K562 (cell line): ENCODE results near the gene MTSS2. TPM values are rescaled to one million over a fixed set of nuclear protein-coding genes. Genes with fewer than 3 reads are reported as not detected.

Experiments
- ATAC-seq: fragments of 200-7000 bp; cut with Tn5 transposase; 3 replicates; pipeline ENCODE4 v1.9.1; 2020; ENCODE audit warnings: moderate library complexity
- BruUV-seq: library from RNA; stranded (reverse); fragments of 400-500 nt; replicated peaks from 2 replicates; lab custom pipeline; 2021; lab: Mats Ljungman, UMichigan
- CTCF ChIA-PET: fragments of 300-600 bp; formaldehyde crosslinking; extraction: SDS; loops from one replicate; lab custom pipeline; 2021; ENCODE audit warnings: low intra/inter-chr PET ratio; lab: Yijun Ruan, JAX
- POLR2A ChIA-PET: fragments of 300-600, 350-650 bp; sonication (Branson Sonifier 250); formaldehyde crosslinking; extraction: SDS; loops from one replicate; lab custom pipeline; 2021; ENCODE audit warnings: antibody characterized with exemption, inconsistent platforms; lab: Yijun Ruan, JAX
- DNase-seq, 4 experiments: peaks; one replicate each; pipeline versions ENCODE4 v3.0.0 to v3.0.0-alpha.2; 2011 to 2018; ENCODE audit warnings: low spot score in 3 of 4, mixed read lengths in 3 of 4; ENCODE audit errors: extremely low read depth in 1 of 4
- FAIRE-seq: peaks from 2 replicates; lab custom pipeline; 2011; peaks lifted over from hg19 to GRCh38; lab: Jason Lieb, UNC
- H2AFZ ChIP-seq: 2 replicates; pipeline ENCODE4 v1.6.0; 2011; ENCODE audit warnings: low read depth, low read length, control low read depth, inconsistent platforms
- H3K27ac ChIP-seq: fragments of 200-600 bp; 3 replicates; pipeline ENCODE4 v1.8.0; 2011; ENCODE audit warnings: low read depth, mild to moderate bottlenecking, control low read depth, inconsistent platforms, low read length, moderate library complexity, mixed read lengths; ENCODE audit errors: extremely low read depth
- H3K27me3 ChIP-seq, 2 experiments: fragments of 300-600 bp in 1 of 2; 2 replicates in 1 of 2; 3 replicates in 1 of 2; pipeline versions ENCODE4 v1.6.0 to v1.8.0; 2011; ENCODE audit warnings: inconsistent platforms in 2 of 2, low read length in 2 of 2, mild to moderate bottlenecking in 1 of 2, mixed read lengths in 1 of 2, moderate library complexity in 1 of 2; ENCODE audit not compliant: control insufficient read depth in 2 of 2, insufficient read depth in 2 of 2
- H3K36me3 ChIP-seq: fragments of 300-600 bp; 3 replicates; pipeline ENCODE4 v1.8.0; 2011; ENCODE audit warnings: mild to moderate bottlenecking, low read length, inconsistent platforms; ENCODE audit not compliant: control insufficient read depth, insufficient read depth
- H3K4me1 ChIP-seq, 2 experiments: fragments of 200-600 bp in 1 of 2; replicated peaks in 1 of 2; 2 replicates in 1 of 2; 3 replicates in 1 of 2; pipeline versions ENCODE4 v1.5.1 to v1.8.0; 2011; ENCODE audit warnings: inconsistent platforms in 2 of 2, low read length in 2 of 2, mild to moderate bottlenecking in 1 of 2, mixed read lengths in 1 of 2, moderate library complexity in 1 of 2; ENCODE audit not compliant: control insufficient read depth in 2 of 2, insufficient read depth in 2 of 2
- H3K4me2 ChIP-seq: 2 replicates; pipeline ENCODE4 v1.6.1; 2011; ENCODE audit warnings: low read length, control low read depth, inconsistent platforms, mixed read lengths; ENCODE audit not compliant: insufficient read depth
- H3K4me3 ChIP-seq: fragments of 200-600 bp; sonication (generic), shearing (Covaris generic); 2 replicates; pipeline ENCODE4 v1.5.1; 2016; ENCODE audit warnings: control low read depth, inconsistent platforms
- H3K79me2 ChIP-seq: fragments of 200-600 bp; 3 replicates; pipeline ENCODE4 v1.8.0; 2011; ENCODE audit warnings: low read length, inconsistent platforms; ENCODE audit not compliant: control insufficient read depth, insufficient read depth
- H3K9ac ChIP-seq, 2 experiments: 2 replicates each; pipeline versions ENCODE4 v1.6.0 to v1.6.1; 2011; ENCODE audit warnings: low read depth in 2 of 2, low read length in 2 of 2, control low read depth in 1 of 2, inconsistent platforms in 1 of 2, mild to moderate bottlenecking in 1 of 2, mixed read lengths in 1 of 2; ENCODE audit not compliant: insufficient read depth in 1 of 2
- H3K9me1 ChIP-seq: one replicate; pipeline ENCODE4 v1.6.0; 2011; ENCODE audit warnings: inconsistent platforms, mild to moderate bottlenecking, low read length, moderate library complexity; ENCODE audit not compliant: control insufficient read depth, insufficient read depth
- H3K9me3 ChIP-seq: replicated peaks from 2 replicates; pipeline ENCODE4 v1.5.1; 2011; ENCODE audit warnings: low read depth, low read length, inconsistent platforms; ENCODE audit not compliant: control insufficient read depth, insufficient read depth
- H4K20me1 ChIP-seq: replicated peaks from 2 replicates; pipeline ENCODE4 v1.6.1; 2011; ENCODE audit warnings: low read length, inconsistent platforms, mixed read lengths; ENCODE audit not compliant: control insufficient read depth, insufficient read depth
- AFF1 ChIP-seq, 2 experiments: fragments of 450-650 bp; IDR thresholded peaks; 2 replicates each; pipeline ENCODE4 v1.6.1; 2018; ENCODE audit warnings: mild to moderate bottlenecking in 2 of 2, low read depth in 1 of 2; ENCODE audit not compliant: partially characterized antibody in 2 of 2
- ELF1 ChIP-seq: fragments of 200-800 bp; sonication (Bioruptor generic); IDR thresholded peaks from 2 replicates; pipeline ENCODE4 v1.6.1; 2016; ENCODE audit warnings: missing genetic modification characterization, missing compliant biosample characterization
- HLTF ChIP-seq: fragments of 450-650 bp; IDR thresholded peaks from 2 replicates; pipeline ENCODE4 v1.6.1; 2016
- MEF2D ChIP-seq: conservative IDR thresholded peaks from 2 replicates; pipeline ENCODE4 v1.6.1; 2016; ENCODE audit warnings: low read depth, missing genetic modification characterization, missing compliant biosample characterization
- NBN ChIP-seq: fragments of 450-650 bp; IDR thresholded peaks from 2 replicates; pipeline ENCODE4 v1.6.1; 2016; ENCODE audit warnings: low read depth, mild to moderate bottlenecking
- NEUROD1 ChIP-seq: fragments of 150-350 bp; IDR thresholded peaks from 2 replicates; pipeline ENCODE4 v1.6.1; 2014; ENCODE audit warnings: borderline replicate concordance, low read length, low read depth; ENCODE audit not compliant: partially characterized antibody
- SNRNP70 ChIP-seq: fragments of 200-400 bp; formaldehyde crosslinking; optimal IDR thresholded peaks from 2 replicates; pipeline ENCODE3; 2017; ENCODE audit warnings: low read depth, low read length
- SRF ChIP-seq, 2 experiments: fragments of 250-450, 450-650 bp in 1 of 2; sonication (Bioruptor Pico) in 1 of 2; sonication (generic) in 1 of 2; formaldehyde crosslinking; IDR thresholded peaks; 2 replicates each; pipeline versions ENCODE4 v1.5.0 to v1.5.1; 2020 to 2022; ENCODE audit warnings: mild to moderate bottlenecking in 1 of 2, missing genetic modification reagents in 1 of 2
- VEZF1 ChIP-seq: fragments of 200-800 bp; sonication (Bioruptor generic); IDR thresholded peaks from 2 replicates; pipeline ENCODE4 v1.6.1; 2017; ENCODE audit warnings: missing genetic modification characterization, missing compliant biosample characterization
- ZNF133 ChIP-seq: fragments of 250-450 bp; sonication (Bioruptor Pico); IDR thresholded peaks from 2 replicates; pipeline ENCODE4 v1.4.0; 2020; ENCODE audit warnings: mild to moderate bottlenecking
- WGBS: fragments of 100-300 bp; shearing (Covaris generic); methylation state at CpG from one replicate; pipeline ENCODE4 v1.1.6; 2016; ENCODE audit warnings: low coverage, mixed read lengths; ENCODE audit not compliant: insufficient coverage; ENCODE audit errors: missing lambda C conversion rate; 5-methylcytosine and 5-hydroxymethylcytosine counted together
- in situ Hi-C: fragments of 300-500 bp; cut with MboI; formaldehyde crosslinking; loops from 4 replicates; pipeline ENCODE4 v1.15.0; 2018; ENCODE audit warnings: inconsistent platforms, mixed read lengths
- intact Hi-C: fragments of 100-400 bp; cut with micrococcal nuclease; formaldehyde crosslinking; loops from 2 replicates; pipeline ENCODE4 v1.14.2; 2022
- polyA plus RNA-seq, 8 experiments: library from polyadenylated mRNA; depleted of rRNA in 4 of 8; stranded (reverse) in 5 of 8; unstranded in 3 of 8; fragments of >200 nt; fragmentation: Nextera tagmentation in 2 of 8; fragmentation: Illumina TruSeq in 1 of 8; extraction: Ambion mirVana in 2 of 8; extraction: Trizol in 1 of 8; gene quantifications; 2 replicates each; pipeline versions ENCODE4 v1.2.1 to v1.2.3, GENCODE V29; 2011 to 2014; ENCODE audit warnings: inconsistent platforms in 1 of 8, missing spikeins in 1 of 8
- total RNA-seq, 7 experiments: library from RNA; depleted of rRNA in 6 of 7; stranded (reverse); fragments of >200 nt in 6 of 7; fragmentation: Illumina TruSeq in 2 of 7; extraction: Trizol in 2 of 7; gene quantifications; 2 replicates each; pipeline versions ENCODE4 v1.2.1 to v1.2.3, GENCODE V29; 2011 to 2021; ENCODE audit warnings: low replicate concordance in 1 of 7
- TF ChIP-seq, protein P1 (sequence below), 3 experiments: IDR thresholded peaks in 2 of 3; conservative IDR thresholded peaks in 1 of 3; 2 replicates each; pipeline ENCODE4 v1.5.1; 2011 to 2012; ENCODE audit warnings: low read length in 3 of 3, mild to moderate bottlenecking in 3 of 3, control low read depth in 2 of 3, improper control_type of control experiment in 1 of 3, inconsistent platforms in 1 of 3, low read depth in 1 of 3, mixed read lengths in 1 of 3, moderate library complexity in 1 of 3; ENCODE audit not compliant: insufficient read depth in 2 of 3

The MTSS2 gene
- total and polyA plus RNA-seq, 9 of the 15 experiments (the other 6 are each of a cell fraction or from before 2014, with no cell fraction given) = 0.11 to 60.3 (median 16.9) TPM

- peak overlapping the region; percentile 7 for H3K4me3 ChIP-seq
- intact Hi-C loops = loop anchor here (2.0 to 10.0 kb wide), 4 partner anchors 77 to 277 kb away; partner anchors contain the start of genes COG4 and SF3B3
- H3K27me3 ChIP-seq = peaks cover 0 to 4% of the 10 kb centered on the region in 2 experiments; a peak in 1 of 5 replicates
- peak overlapping the region; percentile 47 to 84; a peak in 3 of 4 replicates for H3K9ac ChIP-seq
- no TSS peak for BruUV-seq
- DNase-seq (peak; percentile 75 to 91 (median 81)), FAIRE-seq (peak; percentile 97), ATAC-seq (peak; percentile 93)
- ChIA-PET CTCF (interaction anchor here (1.0 kb wide), 1 partner anchor 402 kb away, joined by 3 read pairs; the partner anchor contains the start of gene EXOSC6), POLR2A (interaction anchor here (1.0 to 1.9 kb wide), 4 partner anchors 12 to 125 kb away, joined by 3 to 5 read pairs (median 4); no protein-coding TSS in a partner anchor)
- H4K20me1 ChIP-seq = no peaks in the 10 kb centered on the region
- in situ Hi-C loops = no loop called here
- H3K36me3 ChIP-seq = no peaks in the 10 kb centered on the region
- WGBS = 29% methylated on average over 32 of the region's 35 CpGs
- H3K4me2 ChIP-seq = peak overlapping the region; percentile 74
- H2AFZ ChIP-seq = peak overlapping the region; percentile 86
- H3K9me3 ChIP-seq = no peaks in the 10 kb centered on the region
- H3K27ac ChIP-seq = peak overlapping the region; percentile 69; the same call in 2 of the 3 replicates
- peaks cover 6 to 24% of the 10 kb centered on the region in 2 experiments for H3K4me1 ChIP-seq
- H3K9me1 ChIP-seq = no peaks in the 10 kb centered on the region
- H3K79me2 ChIP-seq = no peaks in the 10 kb centered on the region
- no peak for TF ChIP-seq SNRNP70
- TF ChIP-seq ELF1 (tag) = peak; percentile 62
- no peak for TF ChIP-seq MEF2D (tag)
- TF ChIP-seq ZNF133 (CRISPR knock-in tag) = no peak
- TF ChIP-seq, protein P1, sequence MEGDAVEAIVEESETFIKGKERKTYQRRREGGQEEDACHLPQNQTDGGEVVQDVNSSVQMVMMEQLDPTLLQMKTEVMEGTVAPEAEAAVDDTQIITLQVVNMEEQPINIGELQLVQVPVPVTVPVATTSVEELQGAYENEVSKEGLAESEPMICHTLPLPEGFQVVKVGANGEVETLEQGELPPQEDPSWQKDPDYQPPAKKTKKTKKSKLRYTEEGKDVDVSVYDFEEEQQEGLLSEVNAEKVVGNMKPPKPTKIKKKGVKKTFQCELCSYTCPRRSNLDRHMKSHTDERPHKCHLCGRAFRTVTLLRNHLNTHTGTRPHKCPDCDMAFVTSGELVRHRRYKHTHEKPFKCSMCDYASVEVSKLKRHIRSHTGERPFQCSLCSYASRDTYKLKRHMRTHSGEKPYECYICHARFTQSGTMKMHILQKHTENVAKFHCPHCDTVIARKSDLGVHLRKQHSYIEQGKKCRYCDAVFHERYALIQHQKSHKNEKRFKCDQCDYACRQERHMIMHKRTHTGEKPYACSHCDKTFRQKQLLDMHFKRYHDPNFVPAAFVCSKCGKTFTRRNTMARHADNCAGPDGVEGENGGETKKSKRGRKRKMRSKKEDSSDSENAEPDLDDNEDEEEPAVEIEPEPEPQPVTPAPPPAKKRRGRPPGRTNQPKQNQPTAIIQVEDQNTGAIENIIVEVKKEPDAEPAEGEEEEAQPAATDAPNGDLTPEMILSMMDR (IDR thresholded peaks at IDR 0.05 in 2 of 3, conservative IDR thresholded peaks at IDR 0.05 in 1 of 3; ENCODE audit: insufficient read depth in 2 of 3, low read depth in 1 of 3, low read length in 3 of 3) = peak; percentile 82 to 97 (median 93)
- peak in 1 of 2 experiments; percentile 35 for TF ChIP-seq AFF1 (IDR thresholded peaks at IDR 0.05; ENCODE audit: low read depth in 1 of 2, partially characterized antibody in 2 of 2)
- no peak for TF ChIP-seq NEUROD1
- 0 out of 4 replicates have a peak, but pooled peaks of 1 of the 2 experiments have one; percentile 6 for TF ChIP-seq SRF (CRISPR knock-in tag; IDR thresholded peaks at IDR 0.05)
- TF ChIP-seq HLTF = no peak
- TF ChIP-seq NBN = peak; percentile 52; the same call in 1 of the 2 replicates
- peak; percentile 48; the same call in 1 of the 2 replicates for TF ChIP-seq VEZF1
These were observed 31.8 kb downstream of the MTSS2 start for GRCh38 chr16:70653809-70654771.
